GOT3 (cell line): ENCODE measurements around the gene SLC26A11.
"Not testable (repeated sequence)": the region's sequence is repeated elsewhere in the genome, so short reads cannot be mapped to it uniquely, and the experiment has no call there.

ENCODE experiments used
- DNase-seq: peaks from one replicate; lab custom pipeline; 2025; ENCODE audit warnings: mixed read lengths; lab: John Stamatoyannopoulos, UW

Gene SLC26A11

GRCh38 chr17:80244871-80245509 lies 24.8 kb downstream of the SLC26A11 start:
- no peak for DNase-seq

- no peak for DNase-seq
Measured at GRCh38 chr17:80245566-80246265, 25.5 kb downstream of the SLC26A11 start.

- no peak for DNase-seq
Measured at GRCh38 chr17:80246266-80246681, 26.0 kb downstream of the SLC26A11 start.

GRCh38 chr17:80246726-80247125 lies 26.5 kb downstream of the SLC26A11 start:
- DNase-seq: no peak

GRCh38 chr17:80247561-80247960 lies 27.3 kb downstream of the SLC26A11 start:
- DNase-seq: no peak

- no peak for DNase-seq
Measured at GRCh38 chr17:80248001-80248893, 28.0 kb downstream of the SLC26A11 start.

GRCh38 chr17:80248894-80249710 lies 28.9 kb downstream of the SLC26A11 start:
- DNase-seq: no peak

GRCh38 chr17:80251966-80252365 lies 31.7 kb downstream of the SLC26A11 start:
- no peak for DNase-seq

- no peak for DNase-seq
Measured at GRCh38 chr17:80252871-80253270, 32.6 kb downstream of the SLC26A11 start.

GRCh38 chr17:80253631-80254395 lies 33.6 kb downstream of the SLC26A11 start:
- no peak for DNase-seq

- DNase-seq: no peak
Measured at GRCh38 chr17:80254396-80255251, 34.4 kb downstream of the SLC26A11 start.

GRCh38 chr17:80256034-80256350 lies 35.8 kb downstream of the SLC26A11 start:
- no peak for DNase-seq

GRCh38 chr17:80257716-80258213 lies 37.5 kb downstream of the SLC26A11 start:
- no peak for DNase-seq

GRCh38 chr17:80258296-80258695 lies 38.1 kb downstream of the SLC26A11 start:
- not testable (repeated sequence) for DNase-seq

- DNase-seq: no peak
Measured at GRCh38 chr17:80259457-80260068, 39.3 kb downstream of the SLC26A11 start.

- no peak for DNase-seq
Measured at GRCh38 chr17:80260069-80260535, 39.9 kb downstream of the SLC26A11 start.

GRCh38 chr17:80260791-80261158 lies 40.5 kb downstream of the SLC26A11 start, which contains the start of gene RNF213:
RNF213 (plus strand) TSS chr17:80260852; CDS start chr17:80263682, 2,830 bp downstream.
- DNase-seq: no peak

GRCh38 chr17:80261159-80261894 lies 41.1 kb downstream of the SLC26A11 start:
- DNase-seq: no peak

- no peak for DNase-seq
Measured at GRCh38 chr17:80261895-80262279, 41.7 kb downstream of the SLC26A11 start.
